ENCODE measurements around the gene RNF111.

DNA sequence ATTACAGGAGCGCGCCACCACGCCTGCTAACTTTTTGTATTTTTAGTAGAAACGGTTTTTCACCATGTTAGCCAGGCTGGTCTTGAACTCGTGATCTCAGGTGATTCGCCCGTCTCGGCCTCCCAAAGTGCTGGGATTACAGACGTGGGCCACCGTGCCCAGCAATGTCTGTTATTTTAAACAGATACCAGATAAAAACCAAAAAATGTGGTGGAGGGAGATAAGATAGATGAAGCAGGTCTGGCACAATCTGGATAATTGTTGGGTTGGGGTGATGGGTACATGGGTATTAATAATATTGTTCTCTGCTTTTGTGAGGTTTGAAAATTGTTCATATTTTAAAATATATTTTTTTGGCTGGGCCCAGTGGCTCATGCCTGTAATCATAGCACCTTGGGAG, 4.7 kb downstream of the RNF111 start:
- TF ChIP-seq CC2D1A (IDR thresholded peaks at IDR 0.05), result no peak
- no peak for TF ChIP-seq POLR2AphosphoS5 (IDR thresholded peaks at IDR 0.05; ENCODE audit: control insufficient read depth, insufficient read depth, low read depth, low read length)
- TF ChIP-seq, protein P1, sequence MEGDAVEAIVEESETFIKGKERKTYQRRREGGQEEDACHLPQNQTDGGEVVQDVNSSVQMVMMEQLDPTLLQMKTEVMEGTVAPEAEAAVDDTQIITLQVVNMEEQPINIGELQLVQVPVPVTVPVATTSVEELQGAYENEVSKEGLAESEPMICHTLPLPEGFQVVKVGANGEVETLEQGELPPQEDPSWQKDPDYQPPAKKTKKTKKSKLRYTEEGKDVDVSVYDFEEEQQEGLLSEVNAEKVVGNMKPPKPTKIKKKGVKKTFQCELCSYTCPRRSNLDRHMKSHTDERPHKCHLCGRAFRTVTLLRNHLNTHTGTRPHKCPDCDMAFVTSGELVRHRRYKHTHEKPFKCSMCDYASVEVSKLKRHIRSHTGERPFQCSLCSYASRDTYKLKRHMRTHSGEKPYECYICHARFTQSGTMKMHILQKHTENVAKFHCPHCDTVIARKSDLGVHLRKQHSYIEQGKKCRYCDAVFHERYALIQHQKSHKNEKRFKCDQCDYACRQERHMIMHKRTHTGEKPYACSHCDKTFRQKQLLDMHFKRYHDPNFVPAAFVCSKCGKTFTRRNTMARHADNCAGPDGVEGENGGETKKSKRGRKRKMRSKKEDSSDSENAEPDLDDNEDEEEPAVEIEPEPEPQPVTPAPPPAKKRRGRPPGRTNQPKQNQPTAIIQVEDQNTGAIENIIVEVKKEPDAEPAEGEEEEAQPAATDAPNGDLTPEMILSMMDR (IDR thresholded peaks at IDR 0.05 in 2 of 3, conservative IDR thresholded peaks at IDR 0.05 in 1 of 3; ENCODE audit: insufficient read depth in 2 of 3, low read depth in 1 of 3, low read length in 3 of 3), result no peak
- TF ChIP-seq, protein P2, sequence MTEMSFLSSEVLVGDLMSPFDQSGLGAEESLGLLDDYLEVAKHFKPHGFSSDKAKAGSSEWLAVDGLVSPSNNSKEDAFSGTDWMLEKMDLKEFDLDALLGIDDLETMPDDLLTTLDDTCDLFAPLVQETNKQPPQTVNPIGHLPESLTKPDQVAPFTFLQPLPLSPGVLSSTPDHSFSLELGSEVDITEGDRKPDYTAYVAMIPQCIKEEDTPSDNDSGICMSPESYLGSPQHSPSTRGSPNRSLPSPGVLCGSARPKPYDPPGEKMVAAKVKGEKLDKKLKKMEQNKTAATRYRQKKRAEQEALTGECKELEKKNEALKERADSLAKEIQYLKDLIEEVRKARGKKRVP (CRISPR knock-in tag; IDR thresholded peaks at IDR 0.05), result no peak
- TF ChIP-seq MYNN (IDR thresholded peaks at IDR 0.05), result no peak
- no peak for TF ChIP-seq MYNN (CRISPR knock-in tag; IDR thresholded peaks at IDR 0.05)
- TF ChIP-seq, protein P3, sequence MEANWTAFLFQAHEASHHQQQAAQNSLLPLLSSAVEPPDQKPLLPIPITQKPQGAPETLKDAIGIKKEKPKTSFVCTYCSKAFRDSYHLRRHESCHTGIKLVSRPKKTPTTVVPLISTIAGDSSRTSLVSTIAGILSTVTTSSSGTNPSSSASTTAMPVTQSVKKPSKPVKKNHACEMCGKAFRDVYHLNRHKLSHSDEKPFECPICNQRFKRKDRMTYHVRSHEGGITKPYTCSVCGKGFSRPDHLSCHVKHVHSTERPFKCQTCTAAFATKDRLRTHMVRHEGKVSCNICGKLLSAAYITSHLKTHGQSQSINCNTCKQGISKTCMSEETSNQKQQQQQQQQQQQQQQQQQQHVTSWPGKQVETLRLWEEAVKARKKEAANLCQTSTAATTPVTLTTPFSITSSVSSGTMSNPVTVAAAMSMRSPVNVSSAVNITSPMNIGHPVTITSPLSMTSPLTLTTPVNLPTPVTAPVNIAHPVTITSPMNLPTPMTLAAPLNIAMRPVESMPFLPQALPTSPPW (CRISPR knock-in tag; IDR thresholded peaks at IDR 0.05), result no peak
- TF ChIP-seq, protein P4, sequence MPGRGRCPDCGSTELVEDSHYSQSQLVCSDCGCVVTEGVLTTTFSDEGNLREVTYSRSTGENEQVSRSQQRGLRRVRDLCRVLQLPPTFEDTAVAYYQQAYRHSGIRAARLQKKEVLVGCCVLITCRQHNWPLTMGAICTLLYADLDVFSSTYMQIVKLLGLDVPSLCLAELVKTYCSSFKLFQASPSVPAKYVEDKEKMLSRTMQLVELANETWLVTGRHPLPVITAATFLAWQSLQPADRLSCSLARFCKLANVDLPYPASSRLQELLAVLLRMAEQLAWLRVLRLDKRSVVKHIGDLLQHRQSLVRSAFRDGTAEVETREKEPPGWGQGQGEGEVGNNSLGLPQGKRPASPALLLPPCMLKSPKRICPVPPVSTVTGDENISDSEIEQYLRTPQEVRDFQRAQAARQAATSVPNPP (IDR thresholded peaks at IDR 0.05; ENCODE audit: borderline replicate concordance, insufficient read depth, insufficient read length), result no peak
- no peak for TF ChIP-seq BHLHE40 (IDR thresholded peaks at IDR 0.05; ENCODE audit: low read length)
- no peak for TF ChIP-seq POLR2A (conservative IDR thresholded peaks at IDR 0.05)
- TF ChIP-seq PTBP1 (IDR thresholded peaks at IDR 0.05; ENCODE audit: low read depth, low read length), result no peak
- TF ChIP-seq, protein P5, sequence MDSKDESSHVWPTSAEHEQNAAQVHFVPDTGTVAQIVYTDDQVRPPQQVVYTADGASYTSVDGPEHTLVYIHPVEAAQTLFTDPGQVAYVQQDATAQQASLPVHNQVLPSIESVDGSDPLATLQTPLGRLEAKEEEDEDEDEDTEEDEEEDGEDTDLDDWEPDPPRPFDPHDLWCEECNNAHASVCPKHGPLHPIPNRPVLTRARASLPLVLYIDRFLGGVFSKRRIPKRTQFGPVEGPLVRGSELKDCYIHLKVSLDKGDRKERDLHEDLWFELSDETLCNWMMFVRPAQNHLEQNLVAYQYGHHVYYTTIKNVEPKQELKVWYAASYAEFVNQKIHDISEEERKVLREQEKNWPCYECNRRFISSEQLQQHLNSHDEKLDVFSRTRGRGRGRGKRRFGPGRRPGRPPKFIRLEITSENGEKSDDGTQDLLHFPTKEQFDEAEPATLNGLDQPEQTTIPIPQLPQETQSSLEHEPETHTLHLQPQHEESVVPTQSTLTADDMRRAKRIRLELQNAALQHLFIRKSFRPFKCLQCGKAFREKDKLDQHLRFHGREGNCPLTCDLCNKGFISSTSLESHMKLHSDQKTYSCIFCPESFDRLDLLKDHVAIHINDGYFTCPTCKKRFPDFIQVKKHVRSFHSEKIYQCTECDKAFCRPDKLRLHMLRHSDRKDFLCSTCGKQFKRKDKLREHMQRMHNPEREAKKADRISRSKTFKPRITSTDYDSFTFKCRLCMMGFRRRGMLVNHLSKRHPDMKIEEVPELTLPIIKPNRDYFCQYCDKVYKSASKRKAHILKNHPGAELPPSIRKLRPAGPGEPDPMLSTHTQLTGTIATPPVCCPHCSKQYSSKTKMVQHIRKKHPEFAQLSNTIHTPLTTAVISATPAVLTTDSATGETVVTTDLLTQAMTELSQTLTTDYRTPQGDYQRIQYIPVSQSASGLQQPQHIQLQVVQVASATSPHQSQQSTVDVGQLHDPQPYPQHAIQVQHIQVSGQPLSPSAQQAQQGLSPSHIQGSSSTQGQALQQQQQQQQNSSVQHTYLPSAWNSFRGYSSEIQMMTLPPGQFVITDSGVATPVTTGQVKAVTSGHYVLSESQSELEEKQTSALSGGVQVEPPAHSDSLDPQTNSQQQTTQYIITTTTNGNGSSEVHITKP (IDR thresholded peaks at IDR 0.05; ENCODE audit: partially characterized antibody), result no peak

Data from K562 (cell line).